SK-N-SH treated with all-trans-retinoic acid at 6 μM for 48 hours (cell line): ENCODE measurements around the gene SKI.

Experiments
- ARNTL ChIP-seq: fragments of 450-650 bp; formaldehyde crosslinking; IDR thresholded peaks from 2 replicates; pipeline ENCODE4 v1.5.0; 2020; ENCODE audit warnings: low read depth, mild to moderate bottlenecking, moderate library complexity, borderline replicate concordance
- RARB ChIP-seq: fragments of 250-450 bp; sonication (Bioruptor Pico); IDR thresholded peaks from 2 replicates; pipeline ENCODE4 v1.8.0; 2021; ENCODE audit warnings: mild to moderate bottlenecking, moderate library complexity
- TF ChIP-seq, protein P1 (sequence below): fragments of 250-450 bp; sonication (Bioruptor Pico); IDR thresholded peaks from 2 replicates; pipeline ENCODE4 v1.8.0; 2020; ENCODE audit warnings: mild to moderate bottlenecking, moderate library complexity, borderline replicate concordance

DNA sequence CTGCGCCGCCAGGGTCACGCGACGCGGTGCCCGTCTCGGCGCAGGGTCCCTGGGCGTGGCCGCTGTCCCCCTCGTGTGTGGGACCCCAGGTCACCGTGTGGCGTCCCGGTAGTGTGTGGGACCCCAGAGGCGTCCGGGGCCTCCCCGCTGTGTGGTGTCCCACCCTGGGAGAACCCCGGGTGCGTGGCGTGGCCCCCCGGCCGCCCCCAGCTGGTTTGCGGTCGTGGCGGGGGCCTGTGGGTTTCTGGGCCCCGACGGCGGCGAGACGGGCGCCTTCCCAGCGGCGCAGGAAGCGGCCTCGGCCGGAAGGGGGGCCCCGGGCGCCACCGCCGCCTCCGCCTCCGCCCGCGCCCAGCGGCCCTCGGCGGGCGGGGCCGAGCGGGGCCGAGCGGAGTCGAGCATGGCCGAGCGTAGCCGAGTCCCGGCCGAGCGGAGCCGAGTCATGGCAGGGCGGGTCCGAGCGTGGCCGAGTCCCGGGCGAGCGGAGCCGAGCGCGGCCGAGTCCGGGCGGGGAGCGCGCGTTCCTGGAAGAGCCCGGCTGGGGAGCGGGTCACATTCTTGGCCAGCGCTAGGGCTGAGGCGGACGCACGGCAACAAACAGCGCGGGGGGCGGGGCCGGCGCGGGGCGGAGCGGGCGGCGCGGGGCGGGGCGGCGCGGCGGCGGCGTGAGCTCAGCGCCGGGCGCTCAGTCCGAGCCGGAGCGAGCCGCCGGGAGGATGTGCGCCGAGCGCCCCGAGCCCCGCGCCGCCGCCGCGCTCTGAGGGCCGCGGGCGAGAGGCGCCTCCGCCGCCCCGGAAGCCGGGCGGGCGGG lies 568 bp upstream of the SKI start:
- no peak for TF ChIP-seq RARB (CRISPR knock-in tag)
- TF ChIP-seq, protein P1, sequence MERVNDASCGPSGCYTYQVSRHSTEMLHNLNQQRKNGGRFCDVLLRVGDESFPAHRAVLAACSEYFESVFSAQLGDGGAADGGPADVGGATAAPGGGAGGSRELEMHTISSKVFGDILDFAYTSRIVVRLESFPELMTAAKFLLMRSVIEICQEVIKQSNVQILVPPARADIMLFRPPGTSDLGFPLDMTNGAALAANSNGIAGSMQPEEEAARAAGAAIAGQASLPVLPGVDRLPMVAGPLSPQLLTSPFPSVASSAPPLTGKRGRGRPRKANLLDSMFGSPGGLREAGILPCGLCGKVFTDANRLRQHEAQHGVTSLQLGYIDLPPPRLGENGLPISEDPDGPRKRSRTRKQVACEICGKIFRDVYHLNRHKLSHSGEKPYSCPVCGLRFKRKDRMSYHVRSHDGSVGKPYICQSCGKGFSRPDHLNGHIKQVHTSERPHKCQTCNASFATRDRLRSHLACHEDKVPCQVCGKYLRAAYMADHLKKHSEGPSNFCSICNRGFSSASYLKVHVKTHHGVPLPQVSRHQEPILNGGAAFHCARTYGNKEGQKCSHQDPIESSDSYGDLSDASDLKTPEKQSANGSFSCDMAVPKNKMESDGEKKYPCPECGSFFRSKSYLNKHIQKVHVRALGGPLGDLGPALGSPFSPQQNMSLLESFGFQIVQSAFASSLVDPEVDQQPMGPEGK (CRISPR knock-in tag) = no peak
- TF ChIP-seq ARNTL (CRISPR knock-in tag) = no peak
